ELR (cell line): ENCODE results near the gene DOCK10.
"Not testable (repeated sequence)": the region's sequence is repeated elsewhere in the genome, so short reads cannot be mapped to it uniquely, and the experiment has no call there.

ENCODE experiments used
- DNase-seq: peaks from one replicate; pipeline ENCODE4 v3.0.0-alpha.2; 2015; ENCODE audit warnings: low read depth

DOCK10 gene

GRCh38 chr2:224918626-224919471 lies 123.4 kb downstream of the DOCK10 start:
- DNase-seq = no peak

- DNase-seq = not testable (repeated sequence)
These were observed 125.0 kb downstream of the DOCK10 start for GRCh38 chr2:224917246-224917645.

GRCh38 chr2:224915136-224915535 lies 127.1 kb downstream of the DOCK10 start:
- no peak for DNase-seq

GRCh38 chr2:224910574-224910925 lies 131.7 kb downstream of the DOCK10 start:
- no peak for DNase-seq

- DNase-seq = peak; percentile 22
These were observed 132.2 kb downstream of the DOCK10 start for GRCh38 chr2:224909885-224910573.

GRCh38 chr2:224908818-224909217 lies 133.4 kb downstream of the DOCK10 start:
- no peak for DNase-seq

- peak; percentile 57 for DNase-seq
These were observed 137.9 kb downstream of the DOCK10 start for GRCh38 chr2:224904381-224904780.

- no peak for DNase-seq
These were observed 138.6 kb downstream of the DOCK10 start for GRCh38 chr2:224903621-224904020.

- no peak for DNase-seq
These were observed 141.1 kb downstream of the DOCK10 start for GRCh38 chr2:224901121-224901676.

- no peak for DNase-seq
These were observed 146.9 kb downstream of the DOCK10 start for GRCh38 chr2:224895377-224895776.

GRCh38 chr2:224894356-224894755 lies 147.9 kb downstream of the DOCK10 start:
- no peak for DNase-seq

GRCh38 chr2:224893848-224894247 lies 148.4 kb downstream of the DOCK10 start:
- DNase-seq = no peak

- no peak for DNase-seq
These were observed 149.6 kb downstream of the DOCK10 start for GRCh38 chr2:224892574-224893204.

GRCh38 chr2:224890372-224890771 lies 151.9 kb downstream of the DOCK10 start:
- no peak for DNase-seq

GRCh38 chr2:224887141-224887540 lies 155.1 kb downstream of the DOCK10 start:
- peak; percentile 18 for DNase-seq

GRCh38 chr2:224885836-224886547 lies 156.3 kb downstream of the DOCK10 start:
- peak; percentile 91 for DNase-seq

GRCh38 chr2:224885291-224885690 lies 157.0 kb downstream of the DOCK10 start:
- DNase-seq = no peak

- DNase-seq = no peak
These were observed 158.1 kb downstream of the DOCK10 start for GRCh38 chr2:224884188-224884587.

- no peak for DNase-seq
These were observed 158.6 kb downstream of the DOCK10 start for GRCh38 chr2:224883700-224884099.

GRCh38 chr2:224883172-224883516 lies 159.1 kb downstream of the DOCK10 start:
- DNase-seq = no peak

- peak; percentile 92 for DNase-seq
These were observed 159.7 kb downstream of the DOCK10 start for GRCh38 chr2:224882291-224883171.
